ENCODE data around the gene POLR2C.
A peak's percentile ranks its signal among the peaks of the same experiment; 100 is the strongest.

Gene POLR2C

DNA sequence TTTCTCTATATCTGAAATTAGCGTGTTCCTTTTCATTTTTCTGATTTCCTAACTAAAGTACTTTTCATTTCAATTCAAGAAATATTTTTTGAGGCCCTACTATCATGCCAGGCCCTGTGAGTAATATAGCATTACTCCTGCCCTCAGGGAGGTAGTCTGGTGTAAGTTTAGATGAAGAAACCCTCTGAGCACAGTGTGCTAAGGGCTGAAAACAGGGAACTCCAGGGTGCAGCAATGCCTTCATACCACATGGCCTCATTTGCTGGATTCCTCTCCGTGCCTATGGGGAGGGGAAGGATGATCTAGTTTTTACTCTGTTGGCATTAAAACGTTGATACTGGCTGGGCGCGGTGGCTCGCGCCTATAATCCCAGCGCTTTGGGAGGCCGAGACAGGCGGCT, 10.5 kb upstream of the POLR2C start:
- DNase-seq (ENCODE audit: low read depth in 2 of 2) = no peak

DNA sequence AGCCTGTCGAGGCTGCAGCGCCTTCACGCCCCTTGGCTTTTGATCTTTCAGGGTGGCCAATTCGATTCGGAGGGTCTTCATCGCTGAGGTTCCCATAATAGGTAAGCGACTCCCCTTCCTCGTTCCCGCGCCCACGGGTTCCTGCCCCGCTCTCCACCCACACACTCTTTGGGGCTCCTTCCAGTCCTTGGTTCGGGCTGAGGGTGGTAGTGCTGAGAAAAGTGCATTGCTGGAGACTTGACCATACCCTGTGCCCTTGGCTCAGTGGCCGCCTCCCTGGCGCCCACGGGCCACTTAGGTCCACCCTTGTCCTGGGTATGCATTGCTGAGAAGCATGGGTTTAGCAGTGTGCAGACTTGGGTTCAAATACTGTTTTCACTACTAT, 491 bp downstream of the POLR2C start:
- no peak for DNase-seq (ENCODE audit: low read depth in 2 of 2)

DNA sequence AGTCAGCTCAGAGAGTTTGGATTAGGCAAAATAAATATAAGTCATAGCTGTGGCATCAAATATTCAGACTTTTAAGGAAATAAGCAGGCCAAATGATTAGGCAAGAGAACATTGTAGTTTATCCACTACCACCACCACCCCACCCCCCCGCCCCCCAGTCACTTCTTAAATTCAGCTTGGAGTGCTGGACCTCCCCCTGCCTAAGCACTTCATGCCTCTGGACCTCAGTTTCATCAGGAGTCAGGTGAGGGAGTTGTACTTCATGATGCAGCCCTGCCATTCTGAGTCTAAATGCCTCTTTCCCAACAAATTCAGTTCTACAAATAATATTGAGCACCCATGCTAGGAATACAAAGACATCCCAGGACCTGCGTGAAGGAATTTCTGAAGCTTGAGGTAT, 2.0 kb downstream of the POLR2C start:
- DNase-seq (ENCODE audit: low read depth in 2 of 2) = no peak

DNA sequence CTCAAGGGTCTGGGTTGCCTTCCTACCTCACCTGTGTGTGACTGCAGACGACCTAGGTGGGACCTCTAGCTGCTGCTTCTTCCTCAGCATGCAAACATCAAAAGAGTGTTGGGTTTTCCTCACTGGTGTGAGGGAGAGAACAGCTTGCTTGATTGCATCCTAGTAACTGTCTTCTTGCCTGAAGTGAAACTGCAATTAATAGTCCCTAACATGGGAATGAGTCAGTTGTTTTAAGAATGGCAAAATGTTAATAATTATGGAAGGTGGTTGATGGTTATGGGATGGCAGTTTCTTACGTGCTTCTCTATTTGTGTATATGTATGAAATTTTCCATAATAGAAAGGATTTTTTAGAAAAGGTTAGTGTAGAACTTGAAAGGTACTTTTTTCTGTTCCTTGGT, 5.9 kb downstream of the POLR2C start:
- DNase-seq (ENCODE audit: low read depth in 2 of 2) = no peak

DNA sequence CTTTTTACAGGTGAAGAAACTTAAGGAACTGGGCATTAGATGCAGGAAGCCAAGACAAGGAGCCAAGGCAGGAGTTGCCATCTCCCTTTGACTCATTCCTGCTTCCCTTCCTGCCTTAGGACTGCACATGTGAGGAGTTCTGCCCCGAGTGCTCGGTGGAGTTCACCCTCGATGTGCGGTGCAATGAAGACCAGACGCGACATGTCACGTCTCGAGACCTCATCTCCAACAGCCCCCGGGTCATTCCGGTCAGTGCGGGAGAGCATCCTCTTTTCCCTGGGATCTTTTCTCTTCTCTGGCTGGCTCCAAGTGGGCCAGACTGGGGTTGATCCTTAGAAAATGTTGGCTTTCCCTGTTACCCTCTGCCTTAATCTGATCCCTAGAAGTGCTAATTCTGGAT, 6.6 kb downstream of the POLR2C start:
- no peak for DNase-seq (ENCODE audit: low read depth in 2 of 2)

DNA sequence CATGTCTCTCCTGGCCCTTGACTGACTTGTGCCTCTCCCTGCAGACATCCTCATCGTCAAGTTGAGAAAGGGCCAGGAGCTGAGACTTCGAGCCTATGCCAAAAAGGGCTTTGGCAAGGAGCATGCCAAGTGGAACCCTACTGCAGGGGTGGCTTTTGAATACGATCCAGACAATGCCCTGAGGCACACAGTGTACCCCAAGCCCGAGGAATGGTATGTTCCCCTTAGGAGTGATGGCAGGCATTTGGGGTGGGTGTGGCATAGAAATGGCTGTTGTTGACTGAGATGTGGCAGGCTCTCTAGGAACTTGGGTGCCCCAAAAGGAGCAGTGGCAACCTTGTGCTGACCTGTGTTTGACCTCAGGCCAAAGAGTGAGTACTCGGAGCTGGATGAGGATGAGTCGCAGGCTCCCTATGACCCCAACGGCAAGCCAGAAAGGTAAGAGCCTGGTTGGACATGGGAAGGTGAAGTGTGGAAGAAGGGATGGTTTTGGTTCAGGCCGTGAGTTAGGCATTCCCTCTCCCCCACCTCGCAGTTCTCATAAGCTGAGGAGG, 7.5 kb downstream of the POLR2C start:
- DNase-seq (ENCODE audit: low read depth in 2 of 2) = no peak

DNA sequence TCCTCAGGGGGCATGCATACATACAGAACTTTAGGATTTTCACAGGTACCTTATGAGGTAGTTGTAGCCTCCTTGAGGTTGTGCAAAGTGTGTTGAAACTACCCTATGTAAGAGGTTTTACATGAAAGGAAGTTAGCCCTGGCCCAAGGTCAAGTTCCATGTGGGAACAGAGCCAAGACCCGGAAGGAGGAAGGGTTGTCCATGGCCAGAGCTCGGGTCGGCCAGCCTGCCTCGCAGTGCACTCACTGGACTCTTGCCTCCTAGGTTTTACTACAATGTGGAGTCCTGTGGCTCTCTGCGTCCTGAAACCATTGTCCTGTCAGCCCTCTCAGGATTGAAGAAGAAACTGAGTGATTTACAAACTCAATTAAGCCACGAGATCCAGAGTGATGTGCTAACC, 8.2 kb downstream of the POLR2C start:
- no peak for DNase-seq (ENCODE audit: low read depth in 2 of 2)

DNA sequence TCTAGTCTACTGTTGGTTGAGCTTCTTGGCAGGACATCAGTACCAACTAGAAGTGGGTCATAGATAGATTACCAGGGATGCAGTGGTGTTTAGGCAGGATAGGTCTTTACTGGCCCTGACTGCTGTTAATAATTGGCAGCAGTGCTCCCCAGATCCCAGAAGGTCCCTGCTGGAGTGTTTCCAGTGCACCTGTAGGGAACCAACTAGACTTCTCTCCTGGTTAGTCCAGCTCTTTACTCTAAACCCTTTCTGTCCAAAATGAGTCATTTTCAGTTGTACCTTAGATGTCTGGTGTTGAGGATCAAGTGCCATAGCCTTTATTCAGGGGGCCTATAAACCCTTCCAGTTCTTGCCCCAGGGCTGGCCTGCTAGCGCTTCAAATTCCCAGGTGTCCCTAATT, 8.7 kb downstream of the POLR2C start:
- DNase-seq (ENCODE audit: low read depth in 2 of 2) = no peak

DNA sequence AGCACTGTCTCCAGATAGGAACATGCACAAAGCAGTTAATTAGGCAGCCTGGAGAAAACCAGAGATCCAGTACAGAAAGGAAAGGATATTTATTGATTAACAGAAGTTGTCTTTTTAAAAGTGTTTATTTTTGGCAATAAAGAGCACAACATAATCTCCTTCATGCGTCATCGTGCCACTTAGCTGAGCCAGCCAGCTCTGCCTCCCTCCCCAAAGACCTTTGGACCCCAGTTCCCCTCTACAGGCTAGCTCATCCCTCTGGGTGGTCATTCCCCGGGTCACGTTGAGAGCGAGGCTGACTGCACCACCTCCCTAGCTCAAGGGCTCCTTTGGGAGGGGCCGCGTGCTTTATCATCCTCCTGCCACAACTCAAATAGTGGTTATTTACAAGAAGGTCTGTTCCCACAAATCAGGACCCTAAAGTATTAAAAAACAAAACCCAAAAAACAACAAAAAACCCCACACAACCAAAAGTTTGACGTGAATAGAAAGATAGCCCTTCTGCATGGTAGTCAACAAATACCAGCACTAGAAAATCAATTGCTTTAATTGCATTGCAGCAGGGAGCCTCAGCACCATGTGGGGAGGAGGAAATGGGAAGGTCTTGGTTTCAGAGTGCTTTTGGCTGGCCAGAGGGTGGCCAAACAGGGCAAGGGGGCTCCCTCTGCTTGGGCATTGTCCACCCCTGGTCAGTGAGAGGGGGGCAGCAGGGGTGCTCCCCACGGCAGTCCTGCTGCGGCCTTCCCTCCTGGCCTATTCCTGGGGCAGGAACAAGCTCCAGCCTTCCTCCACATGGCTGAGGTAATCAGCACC, 9.6 kb downstream of the POLR2C start:
- DNase-seq (ENCODE audit: low read depth in 2 of 2) = no peak

DNA sequence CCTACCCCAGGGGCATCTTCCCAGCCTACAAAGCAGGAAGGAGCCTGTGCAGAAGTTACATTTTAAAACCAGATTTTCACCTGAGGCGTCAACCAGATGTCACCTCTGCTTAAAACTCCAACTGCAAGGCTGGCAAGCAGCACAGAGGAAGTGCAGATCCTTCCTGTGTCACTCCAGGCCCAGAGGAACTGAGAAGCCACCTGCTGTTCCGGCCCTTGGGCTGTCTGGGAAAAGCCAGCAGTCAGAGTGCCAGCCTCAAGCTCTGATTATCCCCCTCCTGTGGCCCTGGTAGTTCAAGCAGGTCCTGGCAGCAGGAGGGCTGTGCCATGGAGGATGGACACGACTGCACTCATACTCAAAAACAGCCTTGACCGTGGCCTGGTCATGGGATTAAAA, 10.2 kb downstream of the POLR2C start:
- DNase-seq (ENCODE audit: low read depth in 2 of 2) = no peak

DNA sequence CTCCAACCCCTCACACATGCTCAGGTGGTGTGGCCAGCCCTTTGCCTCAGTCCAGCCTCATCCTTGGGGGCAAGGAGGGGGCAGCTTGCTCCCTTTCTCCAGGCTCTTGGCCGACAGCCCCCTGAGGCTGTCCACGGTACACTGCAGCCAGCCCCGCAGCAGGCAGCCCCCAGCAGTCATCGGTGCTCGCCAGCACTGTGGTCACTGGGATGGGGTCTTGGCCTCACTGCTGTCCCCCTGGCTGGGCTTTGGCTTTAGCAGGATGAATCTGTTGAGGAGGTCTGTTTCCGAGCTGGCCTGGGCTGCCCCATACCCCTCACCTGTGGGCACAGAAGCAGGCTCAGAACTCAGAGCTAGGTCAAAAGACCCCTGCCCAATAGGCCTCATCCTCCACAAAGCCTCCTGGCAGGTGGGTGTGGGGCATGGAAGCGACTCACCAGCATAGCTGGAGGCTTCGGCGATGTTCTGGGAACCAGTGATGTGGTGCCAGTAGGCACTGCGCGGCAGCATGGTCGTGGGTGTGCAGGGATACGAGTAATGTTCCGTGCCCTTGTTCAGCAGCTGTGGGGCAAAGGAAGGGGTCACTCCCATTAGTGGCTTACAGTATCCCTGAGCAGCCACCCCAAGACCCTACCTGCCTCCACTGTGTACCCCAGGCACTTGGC, 10.8 kb downstream of the POLR2C start:
- no peak for DNase-seq (ENCODE audit: low read depth in 2 of 2)

DNA sequence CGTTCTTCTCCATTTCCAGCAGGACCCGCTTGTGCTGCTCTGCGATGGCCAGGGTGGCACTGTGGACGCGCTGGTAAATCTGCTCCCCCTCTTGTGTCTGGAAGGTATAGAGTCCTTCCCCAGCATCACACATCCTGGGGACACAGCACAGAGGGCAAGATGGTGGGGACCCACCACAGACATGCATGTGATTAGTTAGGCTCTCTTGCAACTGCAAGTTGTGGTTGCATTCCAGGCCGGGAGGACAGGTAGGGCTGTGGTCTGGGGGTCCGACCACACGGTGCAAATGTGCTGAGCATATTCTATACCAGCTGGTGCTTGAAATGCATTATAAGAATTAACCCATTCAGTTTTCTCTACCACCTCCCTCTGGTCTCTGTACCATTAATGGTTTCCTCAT, 11.4 kb downstream of the POLR2C start:
- no peak for DNase-seq (ENCODE audit: low read depth in 2 of 2)

DNA sequence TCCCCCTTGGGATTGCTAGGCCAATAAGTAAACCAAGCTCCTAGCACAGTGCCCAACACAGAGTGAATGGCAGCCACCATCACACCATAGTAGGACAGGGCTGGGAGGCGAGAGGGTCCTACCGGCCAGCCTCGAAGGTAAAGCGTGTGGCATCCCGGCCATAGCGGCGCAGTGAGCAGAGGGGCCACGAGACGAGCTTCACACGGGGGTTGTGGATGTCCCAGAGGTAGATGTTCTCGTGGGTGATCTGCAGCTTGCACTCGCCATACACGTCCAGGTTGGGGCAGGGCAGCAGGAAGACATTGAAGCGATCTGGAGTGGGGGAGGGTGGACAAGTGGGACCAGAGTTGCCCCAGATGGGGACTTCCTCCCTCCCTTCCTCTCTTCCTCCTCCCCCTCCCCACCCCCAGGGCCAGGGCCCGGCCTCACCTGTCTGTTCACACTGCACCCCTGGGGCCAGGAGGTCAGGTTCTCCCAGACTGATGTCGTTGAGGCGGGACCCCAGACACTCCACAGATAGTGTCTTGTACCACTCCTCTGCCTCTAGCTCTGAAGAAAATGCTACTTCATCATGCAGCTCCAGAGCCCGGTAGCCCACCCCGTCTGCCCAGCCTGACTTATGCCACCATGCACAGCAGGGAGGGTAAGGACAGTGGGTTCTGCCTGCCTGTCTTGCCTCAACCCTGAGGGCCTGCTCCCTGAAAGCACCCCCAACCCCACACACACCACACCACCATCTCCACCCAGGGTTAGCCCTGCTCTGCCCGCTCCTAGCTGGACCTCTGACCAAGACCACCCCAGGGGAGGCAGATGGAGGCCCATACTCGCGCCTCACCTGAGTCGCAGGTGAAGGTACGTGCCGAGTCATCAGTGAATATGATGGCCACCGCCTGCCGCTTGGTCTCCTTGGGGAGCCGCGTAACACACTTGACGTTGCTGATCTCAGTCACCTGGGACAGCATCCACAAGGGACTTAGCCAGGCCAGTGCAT, 12.5 kb downstream of the POLR2C start:
- DNase-seq (ENCODE audit: low read depth in 2 of 2) = no peak

DNA sequence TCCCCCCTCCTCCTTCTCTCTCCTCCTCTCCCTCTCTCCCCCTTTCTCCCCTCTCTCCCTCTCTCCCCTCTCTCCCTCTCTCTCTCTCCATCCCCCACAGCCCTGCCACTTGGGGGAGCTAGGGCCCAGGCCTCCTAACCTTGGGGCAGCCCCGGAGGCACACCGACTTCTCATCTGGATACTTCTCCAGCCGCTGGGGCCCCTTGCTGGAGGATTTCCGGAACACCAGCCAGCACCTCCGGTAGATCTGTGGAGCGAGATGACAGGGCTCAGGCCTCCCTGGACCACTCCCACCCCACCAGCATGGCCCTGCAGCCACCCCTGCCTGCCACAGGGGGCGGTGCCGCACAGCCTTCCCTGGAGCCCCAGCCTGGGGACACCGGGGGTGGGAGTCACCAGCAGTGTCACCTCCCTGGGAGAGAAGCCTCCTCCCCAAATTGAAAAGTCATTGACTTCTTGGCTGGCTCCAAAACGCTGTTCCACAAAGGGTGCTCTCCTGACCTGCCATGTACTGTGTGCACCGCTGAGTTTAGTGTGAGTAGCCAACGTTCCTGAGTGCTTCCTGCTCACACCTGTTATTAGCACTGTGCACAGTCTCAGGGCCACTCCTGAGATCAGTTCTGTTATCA, 13.3 kb downstream of the POLR2C start:
- no peak for DNase-seq (ENCODE audit: low read depth in 2 of 2)

DNA sequence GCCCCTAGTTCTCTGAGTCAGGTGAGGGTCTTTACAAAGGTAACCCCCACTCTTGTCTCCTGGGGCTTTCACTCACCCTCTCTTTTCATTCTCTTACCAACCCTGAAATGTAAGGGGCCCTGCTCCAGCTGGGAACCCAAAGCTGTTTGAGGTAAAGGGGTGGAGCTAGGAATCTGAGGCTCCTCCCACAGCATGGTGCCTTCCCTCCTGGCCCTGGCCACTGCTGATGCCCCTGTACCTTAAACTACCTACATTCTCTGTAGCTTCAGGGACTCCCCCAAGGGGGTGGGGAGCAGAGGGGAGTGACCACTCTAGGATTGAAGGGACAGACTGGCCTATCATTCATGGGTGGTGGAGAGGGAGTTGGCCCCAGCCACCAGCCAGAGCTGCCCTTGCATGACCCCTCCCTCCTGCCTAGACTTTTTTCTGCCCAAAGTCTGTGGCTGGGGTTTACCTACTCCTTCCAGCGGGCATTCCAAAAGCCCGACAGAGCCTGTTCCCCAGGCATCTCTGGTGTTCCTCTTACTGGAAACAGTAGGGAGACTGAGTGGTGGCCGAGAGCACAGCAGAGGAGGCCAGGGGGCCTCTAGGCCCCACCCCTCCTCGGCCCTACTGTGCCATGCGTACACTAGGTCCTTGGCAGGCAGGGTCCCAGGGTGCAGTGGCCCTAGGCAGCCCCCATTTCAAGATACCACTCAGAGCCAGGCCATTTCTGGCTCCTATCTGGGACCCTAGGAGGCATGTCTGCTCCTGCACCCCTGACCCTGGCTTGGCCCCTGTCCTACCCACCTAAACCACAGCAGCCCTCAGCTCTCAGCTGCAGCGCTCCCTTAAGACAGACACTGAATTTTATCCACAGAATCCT, 14.3 kb downstream of the POLR2C start:
- DNase-seq (ENCODE audit: low read depth in 2 of 2) = no peak

DNA sequence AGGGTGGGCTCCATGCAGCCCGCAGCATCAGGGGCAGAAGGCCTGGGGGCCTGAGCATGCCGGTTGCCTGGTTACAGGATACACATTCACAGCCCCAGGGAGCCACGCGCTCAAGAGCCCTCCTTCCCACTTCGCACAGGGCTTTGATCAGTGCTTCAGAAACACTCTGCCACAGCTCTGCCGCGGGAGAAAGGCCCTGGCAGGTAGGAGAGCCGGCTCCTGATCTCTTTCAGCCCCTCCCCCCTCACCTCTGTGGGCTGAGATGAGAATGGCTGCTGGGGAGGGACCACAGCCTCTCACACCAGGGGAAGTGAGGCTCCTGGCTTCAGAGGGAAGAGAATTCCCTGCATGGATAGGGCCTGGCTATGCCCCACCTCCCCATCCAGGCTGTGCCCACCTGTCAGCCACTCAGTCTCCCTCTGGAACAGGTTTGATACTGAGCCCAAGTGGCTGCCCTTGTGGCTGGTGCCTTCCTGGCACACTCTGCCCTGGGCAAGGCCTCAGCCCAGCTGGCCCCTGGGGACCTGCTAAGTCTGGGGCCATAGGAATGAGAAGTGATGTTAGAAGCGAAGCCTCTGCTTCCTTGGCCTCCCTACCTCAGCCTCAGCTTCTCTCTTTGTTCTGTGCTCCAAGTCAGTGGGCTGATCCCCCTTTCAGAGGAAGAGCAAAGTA, 15.2 kb downstream of the POLR2C start:
- no peak for DNase-seq (ENCODE audit: low read depth in 2 of 2)

DNA sequence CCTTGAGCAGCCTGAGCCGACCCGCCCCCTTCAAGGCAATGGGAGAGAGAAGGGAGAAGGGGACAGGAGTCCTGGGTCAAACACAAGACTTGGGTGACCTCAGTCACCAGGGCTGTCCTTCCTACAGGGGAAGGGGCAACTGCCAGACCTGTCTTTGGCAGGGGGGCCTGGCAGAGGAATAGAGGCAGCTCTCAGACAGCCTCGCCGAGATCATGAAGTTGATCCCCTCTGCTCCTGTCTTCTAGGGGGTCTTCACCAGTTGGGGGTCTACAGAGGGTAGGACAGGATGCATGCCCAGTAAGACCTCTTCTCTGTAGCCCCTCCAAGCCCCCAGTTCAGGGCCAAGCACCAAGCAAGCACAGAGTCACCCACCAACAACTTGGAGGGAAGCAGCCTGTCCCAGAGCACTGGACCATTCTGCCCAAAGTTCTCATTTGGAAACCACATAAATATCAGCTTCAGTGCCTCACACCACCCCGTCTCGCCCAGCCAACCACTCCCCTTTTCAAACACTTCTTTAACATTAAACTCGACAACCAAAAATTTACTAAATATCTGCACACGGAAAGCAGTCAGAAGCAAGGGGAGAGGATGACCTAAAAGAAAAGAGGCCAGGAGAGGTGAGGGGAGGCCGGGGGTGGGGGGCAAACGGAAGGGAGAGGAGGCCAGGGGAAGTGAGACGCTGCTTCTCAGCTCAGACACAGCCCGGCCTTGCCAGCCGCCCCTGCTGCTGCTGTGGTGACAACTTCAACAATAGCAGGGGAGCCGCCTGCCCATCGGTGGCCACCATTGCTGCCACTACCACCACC, 16.1 kb downstream of the POLR2C start:
- DNase-seq (ENCODE audit: low read depth in 2 of 2) = no peak

DNA sequence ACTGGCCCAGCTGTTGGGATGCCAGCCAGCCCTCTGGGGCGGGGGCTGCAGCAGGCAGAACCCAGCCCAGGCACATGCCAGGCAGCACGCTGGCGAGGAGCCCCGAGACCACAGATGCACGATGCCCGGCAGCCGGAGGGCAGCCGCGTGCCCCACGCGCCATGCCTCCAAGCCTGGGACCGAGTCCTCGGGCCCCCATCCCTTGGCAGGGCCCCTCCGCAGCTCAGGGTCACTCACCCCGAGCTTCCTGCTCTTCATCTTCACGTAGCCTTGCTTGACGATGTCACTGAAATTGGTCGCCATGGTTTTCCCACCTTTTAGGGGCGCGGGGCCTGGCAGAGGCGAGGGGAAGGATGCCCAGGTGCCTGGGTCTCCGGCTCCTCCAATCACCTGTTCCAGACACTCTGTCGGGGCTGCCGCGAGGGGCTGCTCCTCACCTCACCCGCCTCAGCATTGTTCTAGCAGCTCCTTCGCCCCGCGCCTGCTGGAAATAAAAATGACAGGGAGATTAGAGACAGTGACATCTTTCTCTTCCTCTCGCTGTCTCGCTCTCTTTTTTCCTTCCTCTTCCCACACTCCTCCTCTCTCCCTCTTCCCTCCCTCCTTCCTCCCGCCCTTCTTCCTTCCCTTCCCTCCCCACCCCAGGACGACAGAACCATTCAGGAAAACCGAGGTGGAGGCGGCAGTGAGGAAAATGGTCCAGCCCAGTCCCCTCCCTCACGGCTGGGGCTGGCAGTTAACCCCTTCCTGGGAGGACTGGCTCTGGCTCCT, 16.9 kb downstream of the POLR2C start:
- peak; percentile 38 to 39 for DNase-seq (ENCODE audit: low read depth in 2 of 2)
